Duodenal mucosa (tissue), 2 donors: ENCODE results near the gene RAB31.

Experiments used
- H3K27ac ChIP-seq: one replicate; pipeline ENCODE4 v1.7.0; 2013; ENCODE audit warnings: low read depth, low read length
- H3K27me3 ChIP-seq, 2 donors: one replicate each; pipeline ENCODE4 v1.7.0; 2013; ENCODE audit warnings: low read length in 2 of 2, control low read depth in 1 of 2; ENCODE audit not compliant: insufficient read depth in 2 of 2, control insufficient read depth in 1 of 2
- H3K36me3 ChIP-seq, 2 donors: one replicate each; pipeline ENCODE4 v1.7.0; 2013; ENCODE audit warnings: low read length in 2 of 2, control low read depth in 1 of 2; ENCODE audit not compliant: insufficient read depth in 2 of 2, control insufficient read depth in 1 of 2
- H3K4me1 ChIP-seq, 2 donors: one replicate each; pipeline ENCODE4 v1.7.0; 2013; ENCODE audit warnings: low read length in 2 of 2, control low read depth in 1 of 2; ENCODE audit not compliant: insufficient read depth in 2 of 2, control insufficient read depth in 1 of 2
- H3K4me3 ChIP-seq, 2 donors: one replicate each; pipeline ENCODE4 v1.7.0; 2013; ENCODE audit warnings: low read length in 2 of 2, low read depth in 1 of 2
- H3K9ac ChIP-seq, 2 donors: one replicate each; pipeline ENCODE4 v1.7.0; 2013; ENCODE audit warnings: low read length in 2 of 2, low read depth in 1 of 2
- H3K9me3 ChIP-seq, 2 donors: one replicate each; pipeline ENCODE4 v1.7.0; 2013; ENCODE audit warnings: low read length in 2 of 2, control low read depth in 1 of 2; ENCODE audit not compliant: control insufficient read depth in 1 of 2

Gene RAB31

GRCh38 chr18:9810994-9811705 is 103.0 kb downstream of the RAB31 start:
- Histone ChIP-seq H3K27ac (no peak overlapping the region), H3K9ac (no peak overlapping the region), H3K4me3 (no peak overlapping the region), H3K27me3 (no peaks in the 10 kb centered on the region), H3K4me1 (peaks cover 5 to 9% of the 10 kb centered on the region in 2 donors), H3K36me3 (no peaks in the 10 kb centered on the region), H3K9me3 (no peaks in the 10 kb centered on the region)

- H3K4me1 ChIP-seq, result peaks cover 3 to 5% of the 10 kb centered on the region in 2 donors
- H3K36me3 ChIP-seq, result no peaks in the 10 kb centered on the region
- no peak overlapping the region for H3K9ac ChIP-seq
- no peaks in the 10 kb centered on the region for H3K9me3 ChIP-seq
- no peaks in the 10 kb centered on the region for H3K27me3 ChIP-seq
- H3K27ac ChIP-seq, result no peak overlapping the region
- H3K4me3 ChIP-seq, result no peak overlapping the region
Measured at GRCh38 chr18:9811978-9812377, 103.9 kb downstream of the RAB31 start.

DNA sequence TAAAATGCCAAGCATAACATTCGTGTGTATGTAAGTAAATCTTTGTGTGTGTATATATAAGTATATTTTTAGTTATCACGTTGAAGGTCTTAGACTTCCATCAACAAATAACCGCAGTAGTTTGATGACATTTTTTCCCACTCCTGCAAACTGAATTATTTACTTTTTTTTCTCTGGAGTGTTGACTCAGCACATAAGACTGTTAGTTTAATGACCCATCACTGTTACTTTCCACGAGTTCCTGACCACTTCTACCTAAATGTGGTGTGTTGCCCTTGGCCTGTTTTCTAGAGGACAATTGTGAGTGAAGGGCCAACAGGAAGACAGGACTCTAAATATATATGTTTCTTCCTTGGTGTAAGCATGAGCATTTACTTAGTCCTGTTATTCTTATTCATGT is 106.3 kb downstream of the RAB31 start:
- Histone ChIP-seq H3K27ac (no peak overlapping the region), H3K9me3 (peaks cover 0 to 5% of the 10 kb centered on the region in 2 donors), H3K4me1 (no peaks in the 10 kb centered on the region), H3K9ac (no peak overlapping the region), H3K27me3 (no peaks in the 10 kb centered on the region), H3K36me3 (no peaks in the 10 kb centered on the region), H3K4me3 (no peak overlapping the region)

DNA sequence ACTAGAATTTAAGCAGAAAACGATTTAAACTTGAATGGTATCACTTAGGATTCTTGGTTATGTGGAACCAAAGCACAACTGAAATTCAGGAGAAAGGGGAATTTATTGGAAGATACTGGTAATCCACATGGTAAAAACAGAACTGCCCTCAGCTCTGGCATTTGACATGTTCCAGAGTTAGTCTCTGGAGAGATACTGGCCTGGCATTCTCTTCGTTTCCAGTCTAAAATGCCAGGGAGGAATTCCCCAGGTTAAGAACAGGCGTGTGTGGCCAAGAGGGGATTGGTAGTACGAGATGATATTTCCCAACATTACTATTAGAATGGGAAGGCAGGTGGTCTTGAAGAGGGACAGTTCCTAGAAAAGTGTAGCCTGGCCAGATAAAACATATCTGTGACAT is 109.2 kb downstream of the RAB31 start:
- Histone ChIP-seq H3K4me1 (no peaks in the 10 kb centered on the region), H3K27me3 (no peaks in the 10 kb centered on the region), H3K9me3 (peaks cover 0 to 5% of the 10 kb centered on the region in 2 donors), H3K4me3 (no peak overlapping the region), H3K9ac (no peak overlapping the region), H3K36me3 (no peaks in the 10 kb centered on the region), H3K27ac (no peak overlapping the region)

GRCh38 chr18:9817725-9818422 is 109.8 kb downstream of the RAB31 start:
- no peak overlapping the region for H3K4me3 ChIP-seq

GRCh38 chr18:9818423-9818734 is 110.3 kb downstream of the RAB31 start:
- H3K36me3 ChIP-seq, result no peaks in the 10 kb centered on the region
- no peaks in the 10 kb centered on the region for H3K27me3 ChIP-seq
- H3K9me3 ChIP-seq, result peaks cover 0 to 5% of the 10 kb centered on the region in 2 donors
- no peak overlapping the region for H3K27ac ChIP-seq
- no peak overlapping the region for H3K4me3 ChIP-seq
- H3K4me1 ChIP-seq, result no peaks in the 10 kb centered on the region
- H3K9ac ChIP-seq, result no peak overlapping the region

More at GRCh38 chr18:9817725-9818422, 109.8 kb downstream of the RAB31 start:
- Histone ChIP-seq H3K4me1 (no peaks in the 10 kb centered on the region), H3K9me3 (peaks cover 0 to 5% of the 10 kb centered on the region in 2 donors), H3K36me3 (no peaks in the 10 kb centered on the region), H3K9ac (no peak overlapping the region), H3K27ac (no peak overlapping the region), H3K27me3 (no peaks in the 10 kb centered on the region)

DNA sequence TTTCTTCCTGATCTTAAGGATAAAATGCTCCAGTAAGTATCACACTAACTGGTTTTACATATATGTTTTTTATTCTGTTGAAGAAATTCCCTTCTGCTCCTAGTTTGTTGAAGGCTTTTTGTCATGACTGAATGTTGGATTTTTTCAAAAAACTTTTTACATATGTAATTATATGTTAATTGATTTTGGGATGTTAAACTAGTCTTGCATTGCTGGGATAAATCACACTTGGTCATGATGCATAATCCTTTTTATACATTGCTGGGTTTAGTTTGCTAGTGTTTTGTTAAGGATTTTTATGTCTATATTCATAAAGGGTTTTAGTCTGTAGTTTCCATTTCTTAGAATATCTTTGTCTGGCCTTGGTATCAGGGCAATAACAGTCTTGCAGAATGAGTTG is 112.0 kb downstream of the RAB31 start:
- no peak overlapping the region for H3K27ac ChIP-seq
- H3K27me3 ChIP-seq, result no peaks in the 10 kb centered on the region
- no peaks in the 10 kb centered on the region for H3K36me3 ChIP-seq
- no peak overlapping the region for H3K4me3 ChIP-seq
- peaks cover 10 to 11% of the 10 kb centered on the region in 2 donors for H3K4me1 ChIP-seq
- peaks cover 0 to 5% of the 10 kb centered on the region in 2 donors for H3K9me3 ChIP-seq
- no peak overlapping the region for H3K9ac ChIP-seq

DNA sequence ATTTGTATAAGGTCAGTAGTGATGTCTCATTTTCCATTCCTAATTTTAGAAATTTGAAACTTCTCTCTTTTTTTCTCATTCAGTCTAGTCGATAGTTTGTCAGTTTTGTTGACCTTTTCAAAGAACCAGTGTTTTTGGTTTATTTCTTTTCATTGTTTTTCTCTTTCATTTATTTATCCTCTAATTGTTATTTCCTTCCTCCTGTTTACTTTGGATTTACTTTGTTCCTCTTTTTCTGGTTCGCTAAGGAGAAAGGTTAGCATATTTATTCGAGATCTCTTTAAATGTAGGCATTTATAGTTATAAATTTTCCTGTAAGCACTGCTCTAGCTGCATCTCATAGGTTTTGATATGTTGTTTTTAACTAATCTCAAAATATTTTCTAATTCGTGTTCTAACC is 112.6 kb downstream of the RAB31 start:
- Histone ChIP-seq H3K4me1 (peaks cover 16 to 17% of the 10 kb centered on the region in 2 donors), H3K27ac (no peak overlapping the region), H3K4me3 (no peak overlapping the region), H3K9ac (no peak overlapping the region), H3K27me3 (no peaks in the 10 kb centered on the region), H3K9me3 (peaks cover 0 to 5% of the 10 kb centered on the region in 2 donors), H3K36me3 (no peaks in the 10 kb centered on the region)

DNA sequence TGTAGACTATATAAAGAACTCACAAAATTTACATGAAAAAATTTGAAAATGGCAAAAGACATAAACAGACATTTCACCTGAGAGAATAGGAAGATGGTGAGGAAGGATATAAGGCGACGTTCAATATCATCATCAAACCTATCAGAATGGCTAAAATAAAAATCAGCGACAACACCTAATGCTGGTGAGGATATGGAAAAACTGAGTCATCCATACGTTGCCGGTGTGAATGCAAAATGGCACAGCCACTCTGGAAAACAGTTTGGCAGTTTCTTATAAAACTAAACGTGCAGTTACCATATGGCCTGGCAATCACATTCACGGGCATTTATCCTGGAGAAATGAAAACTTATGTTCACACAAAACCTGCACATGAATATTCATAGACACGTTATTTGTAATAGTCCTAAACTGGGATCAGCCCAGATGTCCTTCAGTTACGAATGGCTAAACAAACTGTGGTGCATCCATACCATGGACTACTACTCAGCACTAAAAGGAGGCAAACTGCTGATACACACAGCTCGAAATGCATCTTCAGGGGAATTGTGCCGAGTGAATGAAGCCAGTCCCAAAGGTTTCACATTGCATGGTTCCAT is 114.6 kb downstream of the RAB31 start:
- Histone ChIP-seq H3K9me3 (peaks cover 0 to 5% of the 10 kb centered on the region in 2 donors), H3K4me3 (no peak overlapping the region), H3K27me3 (no peaks in the 10 kb centered on the region), H3K27ac (no peak overlapping the region), H3K4me1 (peaks cover 21 to 22% of the 10 kb centered on the region in 2 donors), H3K36me3 (no peaks in the 10 kb centered on the region), H3K9ac (no peak overlapping the region)

- no peaks in the 10 kb centered on the region for H3K9me3 ChIP-seq
- peaks cover 27 to 33% of the 10 kb centered on the region in 2 donors for H3K4me1 ChIP-seq
- H3K9ac ChIP-seq, result no peak overlapping the region
- H3K27ac ChIP-seq, result peak overlapping the region; percentile 11
- no peak overlapping the region for H3K4me3 ChIP-seq
- H3K27me3 ChIP-seq, result no peaks in the 10 kb centered on the region
- H3K36me3 ChIP-seq, result no peaks in the 10 kb centered on the region
Measured at GRCh38 chr18:9823805-9824473, 115.8 kb downstream of the RAB31 start.
